HG02798 (cell line): ENCODE measurements around the gene GABRB3.

Experiments used
- ATAC-seq: cut with Tn5 transposase; IDR thresholded peaks from one replicate; pipeline ENCODE4 v1.9.1; 2021; ENCODE audit warnings: mild to moderate bottlenecking; ENCODE audit not compliant: unreplicated experiment, poor library complexity

The GABRB3 gene

GRCh38 chr15:26572602-26573350, 200.1 kb downstream of the GABRB3 start:
- no peak for ATAC-seq

- no peak for ATAC-seq
Observed at GRCh38 chr15:26571346-26571745, 201.5 kb downstream of the GABRB3 start.

GRCh38 chr15:26565542-26565941, 207.3 kb downstream of the GABRB3 start:
- ATAC-seq, result no peak

- ATAC-seq, result no peak
Observed at GRCh38 chr15:26564361-26564760, 208.5 kb downstream of the GABRB3 start.

GRCh38 chr15:26562336-26562735, 210.5 kb downstream of the GABRB3 start:
- no peak for ATAC-seq

GRCh38 chr15:26561896-26562295, 211.0 kb downstream of the GABRB3 start:
- no peak for ATAC-seq

- no peak for ATAC-seq
Observed at GRCh38 chr15:26561130-26561529, 211.7 kb downstream of the GABRB3 start.

- no peak for ATAC-seq
Observed at GRCh38 chr15:26555898-26556297, 217.0 kb downstream of the GABRB3 start.

- ATAC-seq, result no peak
Observed at GRCh38 chr15:26551473-26551872, 221.4 kb downstream of the GABRB3 start.

GRCh38 chr15:26550880-26551279, 222.0 kb downstream of the GABRB3 start:
- no peak for ATAC-seq

- ATAC-seq, result no peak
Observed at GRCh38 chr15:26537663-26538062, 235.2 kb downstream of the GABRB3 start.

GRCh38 chr15:26531489-26531888, 241.4 kb downstream of the GABRB3 start:
- no peak for ATAC-seq

- ATAC-seq, result no peak
Observed at GRCh38 chr15:26525096-26525495, 247.8 kb downstream of the GABRB3 start.

GRCh38 chr15:26521691-26522198, 251.1 kb downstream of the GABRB3 start:
- no peak for ATAC-seq

- no peak for ATAC-seq
Observed at GRCh38 chr15:26521130-26521529, 251.7 kb downstream of the GABRB3 start.

GRCh38 chr15:26518885-26519284, 254.0 kb downstream of the GABRB3 start:
- ATAC-seq, result no peak

- no peak for ATAC-seq
Observed at GRCh38 chr15:26516102-26516980, 256.5 kb downstream of the GABRB3 start.

GRCh38 chr15:26504009-26504408, 268.9 kb downstream of the GABRB3 start:
- no peak for ATAC-seq
